NCI-H460 (cell line): ENCODE results near the gene WNK2. TPM values are rescaled to one million over a fixed set of nuclear protein-coding genes. Genes with fewer than 3 reads are reported as not detected.

Experiments used
- DNase-seq: peaks from one replicate; pipeline ENCODE4 v3.0.0-alpha.2; 2016; ENCODE audit warnings: low read depth; ENCODE audit errors: extremely low read depth
- total RNA-seq: library from RNA; depleted of rRNA; stranded (reverse); fragments of >200 nt; shearing (Covaris generic); gene quantifications from 2 replicates; pipeline ENCODE4 v1.2.3, GENCODE V29; 2014

The WNK2 gene
- total RNA-seq, 1 experiment from 2014 or later = 4.5 TPM

- DNase-seq = peak; percentile 81
Measured at GRCh38 chr9:93159601-93160471, 24.1 kb upstream of the WNK2 start.

DNA sequence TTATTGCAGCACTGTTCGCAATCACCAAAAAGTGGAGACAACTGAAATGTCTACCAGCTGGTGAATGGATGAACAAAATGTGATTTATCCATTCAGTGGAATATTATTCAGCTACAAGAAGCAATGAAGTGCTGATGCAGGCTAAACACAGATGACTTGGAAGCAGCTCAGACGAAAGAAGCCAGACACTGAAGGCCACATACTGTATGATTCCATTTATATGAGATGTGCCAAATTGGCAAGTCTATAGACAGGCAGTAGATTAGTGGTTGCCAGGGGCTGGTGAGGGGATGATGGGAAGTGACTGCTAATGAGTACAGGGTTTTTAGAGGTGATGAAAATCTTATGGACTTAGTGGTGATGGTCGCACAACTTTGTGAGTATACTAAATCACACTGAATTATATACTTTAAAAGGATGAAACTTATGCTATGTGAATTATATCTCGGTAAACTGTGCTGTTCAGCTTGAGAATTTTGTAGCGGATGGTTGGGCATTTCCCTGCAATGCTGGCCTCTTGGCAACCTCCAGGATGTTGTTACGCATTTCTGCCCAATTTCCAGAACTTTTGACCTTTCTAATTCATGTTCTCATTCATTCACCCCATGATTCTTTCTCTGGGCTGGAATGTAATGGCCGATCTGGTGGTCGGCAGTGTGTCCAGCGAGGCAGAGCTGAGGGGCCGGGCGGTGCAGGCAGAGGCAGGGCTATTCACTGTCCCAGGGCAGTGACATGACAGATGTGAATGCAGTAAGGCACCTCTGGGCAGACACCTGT is 22.0 kb upstream of the WNK2 start:
- no peak for DNase-seq

GRCh38 chr9:93164085-93164484 is 19.9 kb upstream of the WNK2 start:
- DNase-seq = no peak

DNA sequence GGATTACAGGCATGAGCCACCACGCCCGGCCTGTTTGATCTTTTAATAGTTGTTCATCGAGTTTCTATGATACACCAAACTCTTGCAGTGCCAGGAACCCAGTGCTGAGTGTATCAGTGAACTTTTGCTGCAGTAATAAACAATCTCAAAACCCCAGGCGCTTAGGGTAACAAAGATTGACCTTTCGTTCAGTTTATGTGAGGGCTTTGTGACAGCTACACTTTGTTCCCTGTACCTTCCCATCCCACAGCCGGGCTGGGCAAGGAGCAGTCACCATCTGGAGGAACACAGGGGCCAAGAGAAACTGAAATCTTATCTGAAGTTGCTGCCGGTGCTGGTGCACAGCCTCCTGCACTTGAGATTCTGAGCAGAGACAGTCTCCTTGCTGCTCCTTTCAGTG is 17.2 kb upstream of the WNK2 start:
- DNase-seq = no peak

DNA sequence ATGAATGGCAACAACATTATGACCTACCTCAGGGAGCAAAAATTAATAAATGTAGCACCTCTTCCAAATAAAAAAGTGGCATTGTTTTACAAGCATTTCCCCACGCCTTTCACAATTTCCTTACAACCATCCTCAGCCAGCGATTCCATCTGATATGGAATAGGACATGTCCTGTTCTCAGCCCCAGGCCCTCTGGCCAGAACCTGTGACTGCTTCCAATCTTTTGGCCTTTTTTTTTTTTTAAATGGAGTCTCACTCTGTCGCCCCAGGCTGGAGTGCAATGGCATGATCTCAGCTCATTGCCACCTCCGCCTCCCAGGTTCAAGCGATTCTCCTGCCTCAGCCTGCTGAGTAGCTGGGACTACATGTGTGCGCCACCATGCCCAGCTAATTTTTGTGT is 16.8 kb upstream of the WNK2 start:
- DNase-seq = no peak

- DNase-seq = no peak
Measured at GRCh38 chr9:93167838-93168237, 16.1 kb upstream of the WNK2 start.

GRCh38 chr9:93168581-93168980 is 15.4 kb upstream of the WNK2 start:
- no peak for DNase-seq

- DNase-seq = no peak
Measured at GRCh38 chr9:93169444-93169843, 14.5 kb upstream of the WNK2 start.

- no peak for DNase-seq
Measured at GRCh38 chr9:93170571-93170970, 13.4 kb upstream of the WNK2 start.

DNA sequence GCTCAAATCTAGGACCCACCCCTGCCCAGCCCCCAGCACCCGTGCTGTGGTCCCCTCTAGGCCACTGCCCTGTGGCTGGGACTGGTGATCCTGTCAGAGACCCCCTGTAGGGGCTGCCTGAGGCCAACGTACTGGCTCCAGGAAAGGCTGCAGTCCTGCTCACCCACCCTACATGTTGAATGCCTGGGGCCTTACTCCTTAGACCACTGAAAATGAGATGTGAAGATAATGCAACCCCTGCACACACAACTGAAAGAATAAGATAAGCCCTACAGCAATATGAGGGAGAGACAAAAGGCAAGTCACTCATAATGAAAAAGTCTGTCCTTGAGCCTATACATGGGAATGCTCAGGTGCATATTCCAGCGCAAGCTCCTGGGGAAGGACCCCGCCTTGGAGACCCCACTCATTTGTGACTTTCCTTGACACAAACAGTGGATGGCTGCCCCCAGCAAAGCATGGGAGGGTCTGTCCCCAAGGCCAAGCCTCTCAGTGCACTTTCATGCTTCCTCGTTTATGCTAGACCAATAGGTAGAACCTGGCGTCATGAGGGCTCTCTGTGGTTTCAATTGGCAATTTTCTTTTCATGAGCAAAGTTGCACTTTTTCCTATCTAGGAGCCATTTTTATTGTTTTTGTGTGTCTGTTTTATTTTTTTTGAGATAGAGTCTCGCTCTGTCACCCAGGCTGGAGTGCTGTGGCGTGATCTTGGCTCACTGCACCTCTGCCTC is 12.5 kb upstream of the WNK2 start:
- DNase-seq = no peak

DNA sequence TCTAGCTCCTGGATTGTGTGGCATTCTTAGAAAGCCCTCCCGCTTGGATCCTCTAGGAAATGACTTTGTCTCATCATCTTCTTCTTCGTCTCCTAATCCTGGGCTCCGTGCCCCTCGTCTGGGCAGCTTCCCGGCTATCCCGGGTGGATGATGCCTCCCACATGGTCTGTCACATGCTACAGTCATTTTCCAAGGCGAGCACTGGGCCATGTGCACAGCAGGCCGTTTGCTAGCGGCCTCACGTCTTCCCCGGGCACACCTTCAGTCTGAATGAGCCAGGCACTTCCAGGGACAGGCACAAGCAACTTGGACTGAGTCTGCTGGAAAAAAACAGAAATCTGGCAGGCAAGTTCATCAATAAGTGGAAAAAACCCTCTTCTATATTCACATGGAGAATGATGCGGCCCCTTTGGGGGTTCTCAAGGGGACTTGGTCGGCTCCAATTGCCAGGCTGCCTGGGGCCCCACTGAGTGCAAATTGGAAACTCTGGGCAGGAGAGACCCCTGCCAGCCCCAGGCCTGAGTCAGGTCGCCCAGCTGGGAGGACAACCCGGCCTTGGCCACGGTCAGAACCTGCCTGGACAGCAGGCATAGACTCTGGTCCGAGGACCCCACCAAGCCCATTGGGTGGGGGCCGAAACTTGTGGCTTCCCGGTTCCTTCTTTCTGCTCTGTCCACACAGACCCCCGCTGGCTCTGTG is 11.1 kb upstream of the WNK2 start:
- no peak for DNase-seq

DNA sequence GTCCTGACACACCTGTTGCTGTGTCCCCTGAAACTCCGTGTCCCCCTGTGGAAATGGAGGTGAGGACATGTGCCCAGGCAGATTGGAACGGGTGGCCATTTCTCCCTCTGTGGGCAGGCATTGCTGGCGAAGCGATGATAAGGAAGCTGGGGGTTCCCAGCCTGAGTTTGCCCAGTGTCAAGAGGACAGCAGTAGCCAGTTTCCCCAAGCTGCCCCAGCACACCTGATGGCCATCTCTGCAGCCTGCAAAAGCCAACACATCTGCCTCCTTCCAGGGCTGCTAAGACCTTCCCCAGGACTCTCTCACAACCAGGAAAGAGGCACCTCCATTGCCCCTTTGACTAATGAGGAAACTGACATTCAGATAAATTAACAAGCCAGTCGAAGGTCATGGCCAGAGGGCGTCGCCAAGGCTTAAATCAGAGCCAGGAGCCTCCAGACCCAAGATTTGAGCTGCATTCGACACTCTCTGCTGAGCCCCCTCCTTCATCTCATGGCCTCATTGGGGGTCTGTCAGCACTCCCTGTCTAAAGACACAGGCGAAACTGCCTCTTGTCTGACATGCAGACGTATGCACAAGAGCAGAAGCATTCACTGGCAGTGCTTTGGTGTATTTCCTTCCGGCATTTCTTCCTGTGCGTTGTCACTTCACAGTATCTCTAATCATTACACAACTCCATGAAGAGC is 10.4 kb upstream of the WNK2 start:
- no peak for DNase-seq

DNA sequence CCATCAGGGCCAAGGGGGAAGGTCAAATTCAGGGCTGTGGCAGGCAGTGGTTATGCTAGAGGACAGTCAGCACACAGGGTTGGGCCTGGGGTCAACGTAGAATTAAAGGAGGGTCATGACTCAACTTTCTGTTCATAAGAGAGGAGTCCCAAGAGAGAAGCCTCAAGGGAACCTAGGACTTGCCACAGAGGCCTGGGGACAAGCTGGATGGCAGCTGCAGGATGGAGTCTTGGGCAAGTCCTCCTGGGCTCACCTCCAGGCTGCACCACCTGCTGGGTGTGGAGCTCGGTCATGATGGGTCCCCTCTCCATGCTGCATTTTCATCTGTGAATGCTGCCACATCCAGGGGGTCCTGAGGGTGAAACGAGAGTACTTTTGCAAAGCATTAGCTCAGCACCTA is 9.0 kb upstream of the WNK2 start:
- no peak for DNase-seq

- no peak for DNase-seq
Measured at GRCh38 chr9:93177676-93178075, 6.3 kb upstream of the WNK2 start.

- DNase-seq = no peak
Measured at GRCh38 chr9:93178851-93179786, 4.8 kb upstream of the WNK2 start.

DNA sequence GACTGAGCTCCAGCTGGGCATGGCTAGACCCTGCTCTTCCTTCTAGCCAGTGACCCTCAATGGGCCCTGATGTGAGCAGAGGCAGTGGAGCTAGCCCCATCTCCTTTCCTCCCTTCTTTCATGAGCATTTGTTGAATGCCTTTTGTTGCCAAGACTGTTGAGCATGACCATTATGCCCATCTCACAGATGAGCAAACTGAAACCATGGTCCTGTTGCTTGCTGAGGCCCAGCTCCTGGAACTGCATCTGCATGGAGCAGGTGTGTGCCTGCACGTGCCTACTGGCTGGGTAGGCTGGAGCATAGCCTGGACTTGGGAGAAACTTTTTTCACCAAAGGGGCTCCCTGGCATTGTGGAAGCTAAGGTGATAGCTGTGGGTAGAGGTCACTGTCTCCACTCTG is 3.0 kb upstream of the WNK2 start:
- DNase-seq = no peak

GRCh38 chr9:93181672-93182435 is 2.1 kb upstream of the WNK2 start:
- no peak for DNase-seq

- no peak for DNase-seq
Measured at GRCh38 chr9:93182572-93182971, 1.4 kb upstream of the WNK2 start.
